Measurements from ENCODE around the gene ACAD11. TPM values are rescaled to one million over a fixed set of nuclear protein-coding genes. Genes with fewer than 3 reads are reported as not detected.

The ACAD11 gene
- total RNA-seq, 1 experiment from 2014 or later: 15.6 TPM

GRCh38 chr3:132517311-132517710, 142.3 kb downstream of the ACAD11 start:
- Mint-ChIP-seq H3K36me3 (ENCODE audit: insufficient read depth in 1 of 3, low read depth in 3 of 3) (peaks cover 11 to 51% (median 37%) of the 10 kb centered on the region in 3 experiments; a peak in 6 of 7 replicates), H3K9me3 (no peaks in the 10 kb centered on the region), H3K4me3 (no peak overlapping the region), H3K27me3 (ENCODE audit: low read depth) (no peaks in the 10 kb centered on the region), H3K27ac (no peak overlapping the region), H3K4me1 (peaks cover 0 to 5% of the 10 kb centered on the region in 2 experiments; a peak in 1 of 4 replicates)
- Histone ChIP-seq H3K18ac (ENCODE audit: insufficient read length, low read depth, low read length) (no peak overlapping the region), H3K56ac (ENCODE audit: insufficient read length, low read depth, low read length) (no peak overlapping the region), H4K5ac (ENCODE audit: insufficient read length, low read depth, low read length) (no peak overlapping the region), H3K4me1 (ENCODE audit: insufficient read depth, low read length) (no peaks in the 10 kb centered on the region), H4K20me1 (ENCODE audit: control insufficient read depth, insufficient read depth, insufficient read length) (no peaks in the 10 kb centered on the region), H2BK15ac (ENCODE audit: low read depth, low read length) (no peak overlapping the region), H2BK12ac (ENCODE audit: insufficient read length, low read depth, low read length) (no peak overlapping the region), H4K91ac (ENCODE audit: insufficient read length, low read depth, low read length) (no peak overlapping the region), H3K4me2 (ENCODE audit: insufficient read depth, insufficient read length, low read length) (no peak overlapping the region), H3K79me1 (ENCODE audit: insufficient read depth, low read depth, low read length, poor library complexity, severe bottlenecking) (no peaks in the 10 kb centered on the region), H3K23ac (ENCODE audit: insufficient read length, low read depth, low read length) (no peak overlapping the region), H3K14ac (ENCODE audit: insufficient read depth, low read length) (no peak overlapping the region), H3K79me2 (ENCODE audit: insufficient read depth, low read length) (no peaks in the 10 kb centered on the region), H4K8ac (replicated peaks; ENCODE audit: insufficient read length, low read depth, low read length) (no peak overlapping the region), H3K4ac (ENCODE audit: low read depth, low read length) (no peak overlapping the region), H3K9ac (ENCODE audit: extremely low read depth, insufficient read length, low read length) (no peak overlapping the region), H2BK5ac (ENCODE audit: insufficient read length, low read length) (no peak overlapping the region), H3K9me3 (ENCODE audit: control insufficient read depth, low read depth, low read length) (no peaks in the 10 kb centered on the region), H3K27ac (ENCODE audit: insufficient read length, low read depth, low read length) (no peak overlapping the region), H2AFZ (ENCODE audit: low read length) (no peak overlapping the region), H3K27me3 (ENCODE audit: insufficient read depth, low read length) (no peaks in the 10 kb centered on the region), H2BK20ac (ENCODE audit: low read depth, low read length, poor library complexity, severe bottlenecking) (no peak overlapping the region), H3T11ph (ENCODE audit: low read length) (no peak overlapping the region), H2BK120ac (ENCODE audit: low read depth, low read length, poor library complexity, severe bottlenecking) (no peak overlapping the region), H2AK5ac (ENCODE audit: insufficient read length, low read length) (no peak overlapping the region), H3K23me2 (ENCODE audit: insufficient read length, low read depth, low read length, poor library complexity, severe bottlenecking) (no peaks in the 10 kb centered on the region)
- no peak for TF ChIP-seq CTCF (conservative IDR thresholded peaks at IDR 0.05)
- DNase-seq: no peak
- no CpG with 5 or more reads among the region's 2 CpGs for WGBS (ENCODE audit: extremely low coverage, insufficient read length, low lambda C conversion rate)
